Measurements from ENCODE around the gene SLC25A26. TPM values are rescaled to one million over a fixed set of nuclear protein-coding genes. Genes with fewer than 3 reads are reported as not detected.

Gene SLC25A26
- total and polyA plus RNA-seq, 2 of the 13 experiments (the other 11 are each of a cell fraction or from before 2014, with no cell fraction given): 23.1 to 32.7 TPM

DNA sequence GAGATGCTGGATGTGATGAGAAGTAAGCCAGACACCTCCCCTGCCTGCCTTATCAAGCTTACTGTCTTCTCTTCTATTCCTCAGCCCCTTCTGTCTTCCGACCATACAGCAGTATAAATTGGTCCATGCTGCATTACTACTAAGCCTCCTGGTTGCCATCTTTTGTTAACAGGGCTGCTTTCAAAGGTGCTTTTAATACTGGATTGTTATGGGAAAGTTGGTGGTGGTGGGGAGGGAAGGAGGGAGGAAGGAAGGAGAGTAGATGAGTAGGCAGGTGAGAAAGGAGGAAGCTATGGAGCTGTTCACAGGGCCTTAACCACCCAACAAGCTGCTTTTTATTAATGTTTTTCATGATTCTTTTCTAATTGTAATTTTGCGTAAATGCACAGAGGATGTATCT lies 114.9 kb downstream of the SLC25A26 start:
- H3K4me2 ChIP-seq (ENCODE audit: low read depth, low read length): no peak overlapping the region
- H3K27ac ChIP-seq (ENCODE audit: extremely low read length, insufficient read depth, low read length): no peak overlapping the region
- ChIA-PET CTCF (ENCODE audit: low intra/inter-chr PET ratio, low total read pairs) (no interaction called here), POLR2A (no interaction called here)
- no peaks in the 10 kb centered on the region for H3K79me2 ChIP-seq (ENCODE audit: insufficient read depth, low read length)
- H2AFZ ChIP-seq (ENCODE audit: low read length): no peak overlapping the region
- no peak for DNase-seq (ENCODE audit: low spot score)
- ATAC-seq: no peak
- no peak overlapping the region for H3K9ac ChIP-seq (ENCODE audit: insufficient read depth, low read depth, low read length)
- no TSS peak for BruUV-seq (replicated peaks)
- in situ Hi-C loops (cut with HindIII; ENCODE audit: extremely low pct_ligation_motif_present, low pct_unique_long_range_greater_than_20kb) (no loop called here), intact Hi-C loops (cut with micrococcal nuclease; ENCODE audit: unreplicated experiment) (no loop called here)
- 94% methylated on average over 2 of the region's 2 CpGs for WGBS (ENCODE audit: low lambda C conversion rate)
- TF ChIP-seq, protein P1, sequence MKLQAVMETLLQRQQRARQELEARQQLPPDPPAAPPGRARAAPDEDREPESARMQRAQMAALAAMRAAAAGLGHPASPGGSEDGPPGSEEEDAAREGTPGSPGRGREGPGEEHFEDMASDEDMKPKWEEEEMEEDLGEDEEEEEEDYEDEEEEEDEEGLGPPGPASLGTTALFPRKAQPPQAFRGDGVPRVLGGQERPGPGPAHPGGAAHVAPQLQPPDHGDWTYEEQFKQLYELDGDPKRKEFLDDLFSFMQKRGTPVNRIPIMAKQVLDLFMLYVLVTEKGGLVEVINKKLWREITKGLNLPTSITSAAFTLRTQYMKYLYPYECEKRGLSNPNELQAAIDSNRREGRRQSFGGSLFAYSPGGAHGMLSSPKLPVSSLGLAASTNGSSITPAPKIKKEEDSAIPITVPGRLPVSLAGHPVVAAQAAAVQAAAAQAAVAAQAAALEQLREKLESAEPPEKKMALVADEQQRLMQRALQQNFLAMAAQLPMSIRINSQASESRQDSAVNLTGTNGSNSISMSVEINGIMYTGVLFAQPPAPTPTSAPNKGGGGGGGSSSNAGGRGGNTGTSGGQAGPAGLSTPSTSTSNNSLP (IDR thresholded peaks at IDR 0.05; ENCODE audit: low read depth, low read length): no peak
- TF ChIP-seq KAT8 (CRISPR knock-in tag; IDR thresholded peaks at IDR 0.05): no peak
- no peak for TF ChIP-seq ATF7-NPFF (CRISPR knock-in tag; IDR thresholded peaks at IDR 0.05; ENCODE audit: low read depth)
- no peak for TF ChIP-seq MAZ (IDR thresholded peaks at IDR 0.05; ENCODE audit: borderline replicate concordance, low read depth, low read length)
- TF ChIP-seq MAZ (CRISPR knock-in tag; IDR thresholded peaks at IDR 0.05; ENCODE audit: low read depth): no peak
- TF ChIP-seq ZFP37 (CRISPR knock-in tag; IDR thresholded peaks at IDR 0.05; ENCODE audit: borderline replicate concordance): no peak
- TF ChIP-seq RXRB (CRISPR knock-in tag; IDR thresholded peaks at IDR 0.05; ENCODE audit: borderline replicate concordance): no peak
- TF ChIP-seq XBP1 (CRISPR knock-in tag; IDR thresholded peaks at IDR 0.05): no peak
- TF ChIP-seq, protein P2, sequence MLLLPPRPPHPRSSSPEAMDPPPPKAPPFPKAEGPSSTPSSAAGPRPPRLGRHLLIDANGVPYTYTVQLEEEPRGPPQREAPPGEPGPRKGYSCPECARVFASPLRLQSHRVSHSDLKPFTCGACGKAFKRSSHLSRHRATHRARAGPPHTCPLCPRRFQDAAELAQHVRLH (CRISPR knock-in tag; IDR thresholded peaks at IDR 0.05; ENCODE audit: borderline replicate concordance, low read depth): no peak
- no peak for TF ChIP-seq HNRNPLL (IDR thresholded peaks at IDR 0.05; ENCODE audit: low read depth, low read length, poor library complexity, severe bottlenecking)
- TF ChIP-seq PAX8 (CRISPR knock-in tag; IDR thresholded peaks at IDR 0.05; ENCODE audit: borderline replicate concordance): no peak
- no peaks in the 10 kb centered on the region for H3K36me3 ChIP-seq (replicated peaks in 1 of 2; ENCODE audit: control insufficient read depth in 1 of 2, insufficient read depth in 2 of 2, low read length in 2 of 2)
- no peaks in the 10 kb centered on the region for H3K9me3 ChIP-seq (ENCODE audit: low read length)
- no peaks in the 10 kb centered on the region for H4K20me1 ChIP-seq (ENCODE audit: insufficient read depth, low read length)
- H3K4me1 ChIP-seq (ENCODE audit: insufficient read depth, low read length): no peaks in the 10 kb centered on the region
- no peaks in the 10 kb centered on the region for H3K27me3 ChIP-seq (ENCODE audit: control insufficient read depth in 1 of 2, insufficient read depth in 2 of 2, low read length in 2 of 2)
- H3K4me3 ChIP-seq (replicated peaks in 1 of 3; ENCODE audit: insufficient read depth in 1 of 3, low read depth in 2 of 3, low read length in 3 of 3): no peak overlapping the region
- FAIRE-seq: no peak
